NT2/D1 (cell line): Measurements from ENCODE around the gene IL36RN.
"Not testable (repeated sequence)": the region's sequence is repeated elsewhere in the genome, so short reads cannot be mapped to it uniquely, and the experiment has no call there.

Experiments used
- DNase-seq: peaks from one replicate; pipeline ENCODE4 v3.0.0-alpha.2; 2011; ENCODE audit warnings: low read depth, low spot score
- H3K27me3 ChIP-seq: 2 replicates; pipeline ENCODE4 v1.6.0; 2011; ENCODE audit warnings: mild to moderate bottlenecking; ENCODE audit not compliant: insufficient read length, insufficient read depth
- H3K36me3 ChIP-seq: 2 replicates; pipeline ENCODE4 v1.6.1; 2011; ENCODE audit warnings: mild to moderate bottlenecking, low read length, mixed read lengths; ENCODE audit not compliant: insufficient read depth, insufficient read length
- H3K4me1 ChIP-seq: 2 replicates; pipeline ENCODE4 v1.5.1; 2011; ENCODE audit not compliant: insufficient read depth, insufficient read length
- H3K4me3 ChIP-seq: 2 replicates; pipeline ENCODE4 v1.5.1; 2011; ENCODE audit warnings: low read depth; ENCODE audit not compliant: insufficient read length
- H3K9ac ChIP-seq: 2 replicates; pipeline ENCODE4 v1.6.0; 2011; ENCODE audit warnings: low read depth; ENCODE audit not compliant: insufficient read length
- H3K9me3 ChIP-seq: 2 replicates; pipeline ENCODE4 v1.5.1; 2011; ENCODE audit warnings: mild to moderate bottlenecking, low read length; ENCODE audit not compliant: insufficient read depth
- SUZ12 ChIP-seq: IDR thresholded peaks from 2 replicates; pipeline ENCODE4 v1.6.1; 2011; ENCODE audit not compliant: insufficient read length, insufficient read depth; ENCODE audit errors: extremely low read depth
- YY1 ChIP-seq: IDR thresholded peaks from 2 replicates; pipeline ENCODE4 v1.6.1; 2011; ENCODE audit not compliant: insufficient read length, insufficient read depth
- ZNF274 ChIP-seq: IDR thresholded peaks from 2 replicates; pipeline ENCODE4 v1.6.1; 2011; ENCODE audit warnings: mild to moderate bottlenecking, low read depth, low read length

The IL36RN gene

DNA sequence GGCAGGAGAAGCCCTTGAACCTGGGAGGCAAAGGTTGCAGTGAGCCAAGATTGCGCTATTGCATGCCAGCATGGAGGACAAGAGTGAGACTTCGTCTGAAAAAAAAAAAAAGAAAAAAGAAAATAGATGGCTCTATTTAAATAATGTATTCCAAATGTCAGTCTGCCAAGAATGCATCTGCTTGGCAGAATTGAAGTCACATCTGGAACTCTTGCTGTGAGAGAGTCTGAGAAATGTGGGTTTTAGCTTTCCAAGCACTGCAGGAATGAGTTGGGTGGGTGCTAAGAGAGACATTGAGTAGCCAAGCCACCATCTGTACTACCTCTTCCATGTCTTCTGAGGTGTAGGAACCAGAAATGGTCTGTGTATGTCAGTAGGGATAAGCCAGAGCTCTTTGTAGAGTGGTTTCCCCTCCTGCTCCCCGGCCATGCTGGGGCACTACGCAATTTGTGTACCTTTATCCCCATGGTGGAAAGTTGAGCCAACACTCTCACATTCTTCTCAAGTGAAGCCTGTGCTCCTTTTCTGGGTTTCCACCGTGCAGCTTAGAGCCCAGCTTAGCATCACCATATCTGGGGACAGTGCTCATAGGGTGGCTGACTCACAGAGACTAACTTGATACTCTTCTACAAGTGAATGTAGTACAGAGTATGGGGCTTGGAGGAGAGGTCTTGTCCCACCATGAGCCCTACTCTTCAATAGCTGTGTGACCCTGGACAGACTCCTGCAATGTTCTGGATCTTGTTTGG lies 34.0 kb downstream of the IL36RN start:
- no peak for DNase-seq
- TF ChIP-seq YY1 (no peak), ZNF274 (no peak), SUZ12 (no peak)
- H3K4me3 ChIP-seq, result no peak overlapping the region
- no peak overlapping the region for H3K9ac ChIP-seq
- no peaks in the 10 kb centered on the region for H3K4me1 ChIP-seq
- no peaks in the 10 kb centered on the region for H3K27me3 ChIP-seq
- H3K9me3 ChIP-seq, result peaks cover 7% of the 10 kb centered on the region; the same call in 1 of the 2 replicates
- no peaks in the 10 kb centered on the region for H3K36me3 ChIP-seq

DNA sequence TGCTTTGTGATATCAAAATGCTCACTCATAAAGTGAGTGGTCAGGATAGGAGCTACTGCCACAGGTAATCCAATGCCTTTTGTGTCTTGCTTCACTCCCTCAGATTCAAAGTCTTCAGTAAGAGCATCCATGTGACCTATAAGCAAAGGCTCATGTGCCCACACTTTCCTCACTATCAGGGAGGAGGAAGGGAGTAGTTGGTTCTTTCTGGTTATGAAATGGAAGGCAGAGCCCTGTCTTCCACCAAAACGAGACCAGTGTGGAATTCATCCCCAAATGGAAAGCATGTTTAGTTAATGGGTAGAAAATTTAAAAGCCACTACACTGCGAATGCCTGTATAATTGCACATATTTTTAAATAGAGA lies 34.6 kb downstream of the IL36RN start:
- peaks cover 10% of the 10 kb centered on the region; the same call in 1 of the 2 replicates for H3K9me3 ChIP-seq
- H3K4me1 ChIP-seq, result no peaks in the 10 kb centered on the region
- TF ChIP-seq SUZ12 (no peak), YY1 (no peak)
- no peak for DNase-seq
- no peaks in the 10 kb centered on the region for H3K27me3 ChIP-seq
- H3K36me3 ChIP-seq, result no peaks in the 10 kb centered on the region
- no peak overlapping the region for H3K9ac ChIP-seq
- H3K4me3 ChIP-seq, result no peak overlapping the region

DNA sequence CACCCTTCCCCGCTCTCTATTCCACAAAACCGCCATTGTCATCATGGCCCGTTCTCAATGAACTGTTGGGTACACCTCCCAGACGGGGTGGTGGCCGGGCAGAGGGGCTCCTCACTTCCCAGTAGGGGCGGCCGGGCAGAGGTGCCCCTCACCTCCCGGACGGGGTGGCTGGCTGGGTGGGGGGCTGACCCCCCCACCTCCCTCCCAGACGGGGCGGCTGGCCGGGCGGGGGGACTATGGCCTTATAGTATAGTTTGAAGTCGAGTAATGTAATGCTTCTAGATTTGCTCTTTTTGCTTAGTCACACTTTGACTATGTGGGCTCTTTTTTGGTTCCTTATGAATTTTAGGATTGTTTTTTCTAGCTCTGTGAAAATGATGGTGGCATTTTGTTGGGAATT lies 37.3 kb downstream of the IL36RN start:
- not testable (repeated sequence) for H3K4me3 ChIP-seq, H3K36me3 ChIP-seq, H3K9me3 ChIP-seq, H3K9ac ChIP-seq, H3K4me1 ChIP-seq, H3K27me3 ChIP-seq, DNase-seq

DNA sequence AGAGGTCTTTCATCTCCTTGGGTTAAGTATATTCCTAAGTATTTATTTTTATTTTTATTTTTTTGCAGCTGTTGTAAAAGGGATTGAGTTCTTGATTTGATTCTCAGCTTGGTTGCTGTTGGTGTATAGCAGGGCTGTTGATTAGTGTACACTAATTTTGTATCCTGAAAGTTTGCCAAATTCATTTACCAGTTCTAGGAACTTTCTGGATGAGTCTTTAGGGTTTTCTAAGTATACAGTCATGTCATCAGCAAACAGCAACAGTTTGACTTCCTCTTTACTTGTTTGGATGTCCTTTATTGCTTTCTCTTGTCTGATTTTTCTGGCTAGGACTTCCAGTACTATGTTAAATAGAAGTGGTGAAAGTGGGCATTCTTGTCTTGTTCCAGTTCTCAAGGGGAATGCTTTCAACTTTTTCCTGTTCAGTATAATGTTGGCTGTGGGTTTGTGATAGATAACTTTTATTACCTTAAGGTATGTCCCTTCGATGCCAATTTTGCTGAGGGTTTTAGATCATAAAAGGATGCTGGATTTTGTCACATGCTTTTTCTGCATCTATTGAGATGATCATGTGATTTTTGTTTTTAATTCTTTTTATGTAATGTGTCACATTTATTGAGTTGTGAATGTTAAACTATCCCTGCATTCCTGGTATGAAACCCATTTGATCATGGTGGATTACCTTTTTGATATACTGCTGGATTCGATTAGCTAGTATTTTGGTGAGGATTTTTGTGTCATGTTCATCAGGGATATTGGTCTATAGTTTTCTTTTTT lies 38.0 kb downstream of the IL36RN start:
- H3K36me3 ChIP-seq, H3K4me1 ChIP-seq, H3K9me3 ChIP-seq, H3K4me3 ChIP-seq, H3K9ac ChIP-seq, DNase-seq, H3K27me3 ChIP-seq: not testable (repeated sequence)

DNA sequence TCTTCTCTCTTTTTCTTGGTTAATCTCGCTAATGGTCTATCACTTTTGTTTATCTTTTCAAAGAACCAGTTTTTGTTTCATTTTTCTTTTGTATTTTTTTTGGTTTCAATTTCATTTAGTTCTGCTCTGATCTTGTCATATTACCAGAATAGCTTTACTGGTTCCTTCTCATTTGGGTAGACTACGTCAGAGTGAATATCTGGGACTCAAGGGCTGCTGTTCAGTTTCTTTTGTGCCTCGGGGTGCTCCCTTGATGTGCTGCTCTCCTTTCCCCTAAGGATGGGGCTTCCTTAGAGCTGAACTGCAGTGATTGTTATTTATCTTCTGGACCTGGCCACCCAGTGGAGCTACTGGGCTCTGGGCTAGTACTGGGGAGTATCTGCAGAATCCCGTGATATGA lies 39.0 kb downstream of the IL36RN start:
- Histone ChIP-seq H3K4me1 (no peaks in the 10 kb centered on the region), H3K9ac (no peak overlapping the region), H3K4me3 (no peak overlapping the region), H3K9me3 (peaks cover 10% of the 10 kb centered on the region; the same call in 1 of the 2 replicates), H3K36me3 (no peaks in the 10 kb centered on the region), H3K27me3 (no peaks in the 10 kb centered on the region)
- no peak for TF ChIP-seq SUZ12
- TF ChIP-seq YY1, result no peak
- TF ChIP-seq ZNF274, result no peak
- no peak for DNase-seq

DNA sequence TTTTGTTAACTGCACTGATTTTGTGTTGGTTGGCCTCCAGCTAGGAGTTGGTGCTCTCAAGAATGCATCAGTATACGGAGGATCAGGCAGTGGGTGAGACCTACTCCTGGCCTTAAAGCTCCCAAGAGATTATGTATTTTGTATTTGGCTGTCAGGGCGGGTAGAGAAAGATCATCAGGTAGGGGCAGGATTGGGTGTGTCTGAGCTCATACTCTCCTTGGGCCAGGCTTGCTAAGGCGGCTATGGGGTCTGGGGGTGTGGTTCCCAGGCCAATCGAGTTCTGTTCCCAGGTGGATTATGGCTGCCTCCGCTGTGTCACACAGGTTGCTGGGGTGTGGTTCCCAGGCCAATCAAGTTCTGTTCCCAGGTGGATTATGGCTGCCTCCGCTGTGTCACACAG lies 39.5 kb downstream of the IL36RN start:
- no peak overlapping the region for H3K4me3 ChIP-seq
- peaks cover 13% of the 10 kb centered on the region; the same call in 1 of the 2 replicates for H3K9me3 ChIP-seq
- DNase-seq, result no peak
- H3K4me1 ChIP-seq, result no peaks in the 10 kb centered on the region
- no peaks in the 10 kb centered on the region for H3K27me3 ChIP-seq
- no peak for TF ChIP-seq SUZ12
- TF ChIP-seq ZNF274, result no peak
- no peak for TF ChIP-seq YY1
- H3K36me3 ChIP-seq, result no peaks in the 10 kb centered on the region
- H3K9ac ChIP-seq, result no peak overlapping the region

DNA sequence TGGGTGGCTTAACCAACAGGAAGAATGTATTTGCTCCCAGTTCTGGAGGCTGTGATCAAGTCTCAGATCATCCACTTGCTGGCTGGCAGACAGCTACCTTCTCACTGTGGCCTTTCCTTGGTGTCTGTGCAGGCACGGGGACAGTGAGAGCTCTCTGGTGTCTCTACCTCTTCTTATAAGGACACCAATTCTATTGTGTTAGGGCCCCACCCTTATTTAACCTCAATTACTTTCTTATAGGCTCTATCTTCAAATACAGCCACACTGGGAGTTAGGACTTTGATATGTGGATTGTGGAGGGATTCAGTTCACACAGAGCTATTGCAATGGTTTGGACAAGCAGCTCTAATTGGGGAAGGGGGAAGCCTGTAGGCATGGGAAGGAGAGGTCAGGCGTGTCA lies 43.1 kb downstream of the IL36RN start:
- no peaks in the 10 kb centered on the region for H3K36me3 ChIP-seq
- H3K9ac ChIP-seq, result no peak overlapping the region
- H3K4me3 ChIP-seq, result no peak overlapping the region
- H3K4me1 ChIP-seq, result no peaks in the 10 kb centered on the region
- TF ChIP-seq YY1 (no peak), SUZ12 (no peak)
- H3K27me3 ChIP-seq, result no peaks in the 10 kb centered on the region
- H3K9me3 ChIP-seq, result peaks cover 13% of the 10 kb centered on the region; the same call in 1 of the 2 replicates
- no peak for DNase-seq

DNA sequence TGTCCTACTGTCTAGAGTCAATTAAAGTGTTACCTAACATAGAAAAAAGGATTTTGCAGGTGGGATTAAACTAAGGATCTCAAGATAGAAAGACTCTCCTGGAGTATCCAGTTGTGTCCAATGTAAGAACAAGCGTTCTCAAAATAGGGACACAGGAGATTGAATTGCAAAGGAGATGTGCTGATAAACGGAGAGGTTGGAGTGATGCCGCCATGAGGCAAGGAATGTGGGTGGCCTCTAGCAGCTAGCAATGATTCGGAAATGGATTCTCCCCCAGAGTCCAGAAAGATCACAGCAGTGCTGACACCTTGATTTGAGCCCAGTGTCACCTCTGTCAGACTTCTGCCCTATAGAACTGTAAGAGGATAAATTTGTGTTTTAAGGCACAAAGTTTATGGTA lies 44.3 kb downstream of the IL36RN start:
- H3K4me1 ChIP-seq, result no peaks in the 10 kb centered on the region
- no peak for TF ChIP-seq YY1
- TF ChIP-seq ZNF274, result no peak
- no peak for TF ChIP-seq SUZ12
- H3K9ac ChIP-seq, result no peak overlapping the region

More for the DNA sequence above, 44.3 kb downstream of the IL36RN start:
- no peak overlapping the region for H3K4me3 ChIP-seq
- no peaks in the 10 kb centered on the region for H3K36me3 ChIP-seq
- H3K9me3 ChIP-seq, result 0 out of 2 replicates have a peak, but pooled peaks cover 4% of the 10 kb centered on the region
- no peak for DNase-seq
- no peaks in the 10 kb centered on the region for H3K27me3 ChIP-seq
